H1 (cell line): ENCODE data around the gene GDPD3. TPM values are rescaled to one million over a fixed set of nuclear protein-coding genes. Genes with fewer than 3 reads are reported as not detected.

Source experiments
- ASH2L ChIP-seq: fragments of 200-600, 300-600 bp; sonication (generic); IDR thresholded peaks from one replicate; pipeline ENCODE4 v1.7.1; 2017; ENCODE audit warnings: low read length
- BCL11A ChIP-seq, 2 experiments: IDR thresholded peaks; one replicate each; pipeline ENCODE4 v1.6.1; 2011; ENCODE audit warnings: low read depth in 2 of 2, low read length in 2 of 2, mild to moderate bottlenecking in 2 of 2
- BRCA1 ChIP-seq: IDR thresholded peaks from 2 replicates; pipeline ENCODE4 v1.6.1; 2012; ENCODE audit warnings: low read depth, low read length, improper control_type of control experiment
- CEBPB ChIP-seq: IDR thresholded peaks from 2 replicates; pipeline ENCODE4 v1.6.1; 2012; ENCODE audit warnings: low read depth, low read length
- CREB1 ChIP-seq: IDR thresholded peaks from 2 replicates; pipeline ENCODE4 v1.6.1; 2012; ENCODE audit warnings: inconsistent platforms
- CTBP2 ChIP-seq: IDR thresholded peaks from 2 replicates; pipeline ENCODE4 v1.7.0; 2011; ENCODE audit warnings: borderline replicate concordance, mild to moderate bottlenecking, moderate library complexity, mixed read lengths, low read length; ENCODE audit not compliant: insufficient read depth, insufficient read length
- CTCF ChIP-seq, 3 experiments: IDR thresholded peaks; 1 replicate in 2 of 3; 2 replicates in 1 of 3; pipeline versions ENCODE4 v1.5.1 to v1.6.1; 2011; ENCODE audit warnings: low read length in 3 of 3, mild to moderate bottlenecking in 3 of 3, inconsistent platforms in 2 of 3, low read depth in 1 of 3, moderate library complexity in 1 of 3; ENCODE audit not compliant: insufficient read depth in 1 of 3; ENCODE audit errors: control extremely low read depth in 1 of 3
- FOSL1 ChIP-seq: IDR thresholded peaks from 2 replicates; pipeline ENCODE4 v1.6.1; 2011; ENCODE audit warnings: mild to moderate bottlenecking, low read depth, low read length, moderate library complexity; ENCODE audit not compliant: insufficient read depth
- JUN ChIP-seq: IDR thresholded peaks from 2 replicates; pipeline ENCODE4 v1.6.1; 2011; ENCODE audit warnings: low read depth, mild to moderate bottlenecking, improper control_type of control experiment, low read length
- JUND ChIP-seq: IDR thresholded peaks from 2 replicates; pipeline ENCODE4 v1.6.1; 2011; ENCODE audit warnings: mild to moderate bottlenecking, improper control_type of control experiment, low read length
- KDM4A ChIP-seq: IDR thresholded peaks from one replicate; pipeline ENCODE4 v1.7.1; 2012; ENCODE audit warnings: low read depth, mild to moderate bottlenecking, moderate library complexity, low read length, inconsistent platforms; ENCODE audit not compliant: severe bottlenecking
- KDM5A ChIP-seq: fragments of 200-600 bp; IDR thresholded peaks from 2 replicates; pipeline ENCODE4 v1.7.1; 2012; ENCODE audit warnings: mild to moderate bottlenecking, low read length, inconsistent platforms, mixed read lengths
- PHF8 ChIP-seq: fragments of 200-600 bp; sonication (generic); conservative IDR thresholded peaks from 2 replicates; pipeline ENCODE4 v1.7.1; 2012; ENCODE audit warnings: low read depth, mild to moderate bottlenecking, inconsistent platforms, low read length, moderate library complexity
- POLR2AphosphoS5 ChIP-seq: IDR thresholded peaks from 2 replicates; pipeline ENCODE4 v1.6.1; 2011; ENCODE audit warnings: low read depth, low read length
- RNF2 ChIP-seq: fragments of 200-900, 300-1000 bp; sonication (generic); IDR thresholded peaks from 2 replicates; pipeline ENCODE4 v1.7.1; 2016; ENCODE audit warnings: borderline replicate concordance, low read depth, mild to moderate bottlenecking, antibody characterized with exemption, low read length; ENCODE audit not compliant: poor library complexity, severe bottlenecking; ENCODE audit errors: missing control alignments
- RXRA ChIP-seq: IDR thresholded peaks from 2 replicates; pipeline ENCODE4 v1.6.1; 2011; ENCODE audit warnings: low read depth, mild to moderate bottlenecking, low read length, moderate library complexity; ENCODE audit not compliant: insufficient read depth
- SP4 ChIP-seq: IDR thresholded peaks from 2 replicates; pipeline ENCODE4 v1.6.1; 2012; ENCODE audit warnings: low read length, inconsistent platforms
- TAF7 ChIP-seq: optimal IDR thresholded peaks from 2 replicates; pipeline ENCODE3; 2011; ENCODE audit warnings: low read depth, mild to moderate bottlenecking, inconsistent platforms, low read length, moderate library complexity, borderline replicate concordance
- TCF12 ChIP-seq: IDR thresholded peaks from 2 replicates; pipeline ENCODE4 v1.6.1; 2011; ENCODE audit warnings: low read depth, mild to moderate bottlenecking, low read length
- USF2 ChIP-seq: IDR thresholded peaks from 2 replicates; pipeline ENCODE4 v1.6.1; 2011; ENCODE audit warnings: low read length, improper control_type of control experiment
- polyA plus RNA-seq, 7 experiments: library from polyadenylated mRNA; depleted of rRNA in 3 of 7; stranded (reverse) in 5 of 7; unstranded in 2 of 7; fragments of >200 nt in 5 of 7; fragments of 200-250 nt in 2 of 7; gene quantifications; 1 replicate in 5 of 7; 2 replicates in 1 of 7; 4 replicates in 1 of 7; pipeline versions ENCODE4 v1.2.1 to v1.2.3, GENCODE V29; 2011 to 2013; ENCODE audit warnings: missing spikeins in 2 of 7, mixed read lengths in 2 of 7
- total RNA-seq: library from RNA; stranded (reverse); fragmentation: NEBNext Ultra II Directional; extraction: Animal tissue kit (Norgen Biotek cat#: 25700); gene quantifications from 2 replicates; pipeline ENCODE4 v1.2.1, GENCODE V29; 2021

Gene GDPD3
- total and polyA plus RNA-seq, 2 of the 8 experiments (the other 6 are each of a cell fraction or from before 2014, with no cell fraction given) = 0.20 TPM; not detected in 1

GRCh38 chr16:30091474-30092372 lies 21.6 kb downstream of the GDPD3 start, which contains the start of gene TBX6 (continued):
- TF ChIP-seq RXRA (no peak), BRCA1 (0 out of 2 replicates have a peak, but pooled peaks have one; percentile 7), BCL11A (IDR thresholded peaks at IDR 0.05; ENCODE audit: low read depth in 2 of 2, low read length in 2 of 2) (no peak), USF2 (no peak), ASH2L (no peak), TCF12 (no peak), POLR2AphosphoS5 (peak; percentile 54; the same call in 1 of the 2 replicates), CTBP2 (no peak), CTCF (IDR thresholded peaks at IDR 0.05; ENCODE audit: control extremely low read depth in 1 of 3, insufficient read depth in 1 of 3, low read depth in 1 of 3, low read length in 3 of 3) (peak; percentile 75 to 76 (median 76)), CREB1 (peak; percentile 71), KDM5A (no peak), JUN (no peak), JUND (peak; percentile 25; the same call in 1 of the 2 replicates), TAF7 (no peak), RNF2 (no peak), CEBPB (no peak), KDM4A (peak; percentile 57), PHF8 (peak; percentile 41; the same call in 1 of the 2 replicates), FOSL1 (no peak), SP4 (no peak)
